BLaER1 (cell line): Measurements from ENCODE around the gene SEC23A.
"Not testable (repeated sequence)": the region's sequence is repeated elsewhere in the genome, so short reads cannot be mapped to it uniquely, and the experiment has no call there.

Experiments used
- H3K27ac ChIP-seq: shearing (Covaris generic); formaldehyde crosslinking; 2 replicates; pipeline ENCODE4 v1.8.1; 2022
- H3K27me3 ChIP-seq: shearing (Covaris generic); formaldehyde crosslinking; 2 replicates; pipeline ENCODE4 v1.8.1; 2022
- H3K36me3 ChIP-seq: shearing (Covaris generic); formaldehyde crosslinking; 2 replicates; pipeline ENCODE4 v1.8.1; 2022
- H3K4me1 ChIP-seq: shearing (Covaris generic); formaldehyde crosslinking; 2 replicates; pipeline ENCODE4 v1.8.1; 2022
- H3K4me2 ChIP-seq: shearing (Covaris generic); formaldehyde crosslinking; 2 replicates; pipeline ENCODE4 v1.8.1; 2022
- H3K4me3 ChIP-seq: shearing (Covaris generic); formaldehyde crosslinking; 2 replicates; pipeline ENCODE4 v1.8.1; 2022
- H3K9ac ChIP-seq: shearing (Covaris generic); formaldehyde crosslinking; 2 replicates; pipeline ENCODE4 v1.8.1; 2022
- H3K9me3 ChIP-seq: shearing (Covaris generic); formaldehyde crosslinking; 2 replicates; pipeline ENCODE4 v1.8.1; 2022
- H4K20me1 ChIP-seq: shearing (Covaris generic); formaldehyde crosslinking; 2 replicates; pipeline ENCODE4 v1.8.1; 2022
- Cebpa-rat ChIP-seq: shearing (Covaris generic); IDR thresholded peaks from 2 replicates; pipeline ENCODE4 v1.8.1; 2022

SEC23A gene

GRCh38 chr14:39016733-39017095 is 86.3 kb downstream of the SEC23A start:
- no peaks in the 10 kb centered on the region for H3K9me3 ChIP-seq
- H3K27ac ChIP-seq: no peak overlapping the region
- no peak overlapping the region for H3K9ac ChIP-seq
- H3K4me1 ChIP-seq: no peaks in the 10 kb centered on the region
- no peak overlapping the region for H3K4me3 ChIP-seq
- H3K4me2 ChIP-seq: no peak overlapping the region
- H3K36me3 ChIP-seq: no peaks in the 10 kb centered on the region
- no peaks in the 10 kb centered on the region for H3K27me3 ChIP-seq
- no peak for TF ChIP-seq Cebpa-rat
- no peaks in the 10 kb centered on the region for H4K20me1 ChIP-seq

- Histone ChIP-seq H3K36me3 (no peaks in the 10 kb centered on the region), H3K27me3 (no peaks in the 10 kb centered on the region)
Observed at GRCh38 chr14:39015964-39016577, 87.0 kb downstream of the SEC23A start.

GRCh38 chr14:39015360-39015961 is 87.6 kb downstream of the SEC23A start:
- Histone ChIP-seq H3K4me2 (no peak overlapping the region), H3K27ac (no peak overlapping the region), H3K36me3 (no peaks in the 10 kb centered on the region), H4K20me1 (no peaks in the 10 kb centered on the region), H3K27me3 (no peaks in the 10 kb centered on the region), H3K9me3 (no peaks in the 10 kb centered on the region), H3K4me1 (no peaks in the 10 kb centered on the region), H3K9ac (no peak overlapping the region), H3K4me3 (no peak overlapping the region)
- no peak for TF ChIP-seq Cebpa-rat

More at GRCh38 chr14:39015964-39016577, 87.0 kb downstream of the SEC23A start:
- H3K4me2 ChIP-seq: no peak overlapping the region
- no peak overlapping the region for H3K27ac ChIP-seq
- no peaks in the 10 kb centered on the region for H4K20me1 ChIP-seq
- no peak for TF ChIP-seq Cebpa-rat
- H3K4me3 ChIP-seq: no peak overlapping the region
- no peaks in the 10 kb centered on the region for H3K4me1 ChIP-seq
- H3K9me3 ChIP-seq: no peaks in the 10 kb centered on the region
- H3K9ac ChIP-seq: no peak overlapping the region

GRCh38 chr14:39014460-39014859 is 88.6 kb downstream of the SEC23A start:
- Histone ChIP-seq H3K9me3 (no peaks in the 10 kb centered on the region), H3K27me3 (no peaks in the 10 kb centered on the region), H3K4me3 (no peak overlapping the region), H3K36me3 (no peaks in the 10 kb centered on the region), H4K20me1 (no peaks in the 10 kb centered on the region), H3K4me1 (no peaks in the 10 kb centered on the region), H3K4me2 (no peak overlapping the region), H3K9ac (no peak overlapping the region), H3K27ac (no peak overlapping the region)
- TF ChIP-seq Cebpa-rat: no peak

- not testable (repeated sequence) for H3K27ac ChIP-seq, H3K4me3 ChIP-seq, H4K20me1 ChIP-seq, H3K9me3 ChIP-seq, H3K36me3 ChIP-seq, H3K4me2 ChIP-seq, H3K27me3 ChIP-seq, H3K4me1 ChIP-seq, H3K9ac ChIP-seq
Observed at GRCh38 chr14:39008965-39009364, 94.1 kb downstream of the SEC23A start.

GRCh38 chr14:39006721-39007410 is 96.2 kb downstream of the SEC23A start:
- no peaks in the 10 kb centered on the region for H4K20me1 ChIP-seq
- no peaks in the 10 kb centered on the region for H3K27me3 ChIP-seq
- no peak overlapping the region for H3K9ac ChIP-seq
- no peaks in the 10 kb centered on the region for H3K9me3 ChIP-seq
- no peak overlapping the region for H3K4me3 ChIP-seq
- H3K4me1 ChIP-seq: peaks cover 5% of the 10 kb centered on the region
- H3K27ac ChIP-seq: no peak overlapping the region
- H3K4me2 ChIP-seq: no peak overlapping the region
- no peak for TF ChIP-seq Cebpa-rat
- H3K36me3 ChIP-seq: no peaks in the 10 kb centered on the region

GRCh38 chr14:39005044-39005880 is 97.8 kb downstream of the SEC23A start:
- H3K27me3 ChIP-seq: no peaks in the 10 kb centered on the region
- no peaks in the 10 kb centered on the region for H3K36me3 ChIP-seq
- H3K9me3 ChIP-seq: no peaks in the 10 kb centered on the region
- peak overlapping the region; percentile 28; the same call in 1 of the 2 replicates for H3K4me2 ChIP-seq
- H4K20me1 ChIP-seq: no peaks in the 10 kb centered on the region
- H3K4me3 ChIP-seq: no peak overlapping the region
- H3K9ac ChIP-seq: no peak overlapping the region
- H3K4me1 ChIP-seq: peaks cover 5% of the 10 kb centered on the region
- peak overlapping the region; percentile 41; the same call in 1 of the 2 replicates for H3K27ac ChIP-seq
- TF ChIP-seq Cebpa-rat: 0 out of 2 replicates have a peak, but pooled peaks have one; percentile 18

- Histone ChIP-seq H3K4me2 (no peak overlapping the region), H3K4me1 (no peaks in the 10 kb centered on the region), H3K27me3 (no peaks in the 10 kb centered on the region), H3K9ac (no peak overlapping the region), H3K4me3 (no peak overlapping the region), H4K20me1 (no peaks in the 10 kb centered on the region), H3K36me3 (no peaks in the 10 kb centered on the region), H3K9me3 (no peaks in the 10 kb centered on the region), H3K27ac (no peak overlapping the region)
- no peak for TF ChIP-seq Cebpa-rat
Observed at GRCh38 chr14:38999949-39000348, 103.1 kb downstream of the SEC23A start.

- Histone ChIP-seq H3K36me3 (no peaks in the 10 kb centered on the region), H3K4me1 (0 out of 2 replicates have a peak, but pooled peaks cover 5% of the 10 kb centered on the region), H3K9ac (no peak overlapping the region), H3K9me3 (no peaks in the 10 kb centered on the region), H3K27ac (no peak overlapping the region), H3K4me3 (no peak overlapping the region), H3K4me2 (no peak overlapping the region), H3K27me3 (no peaks in the 10 kb centered on the region), H4K20me1 (no peaks in the 10 kb centered on the region)
- no peak for TF ChIP-seq Cebpa-rat
Observed at GRCh38 chr14:38994731-38995130, 108.3 kb downstream of the SEC23A start.
